Uterus (tissue), 4 donors: ENCODE data around the gene UBIAD1. TPM values are rescaled to one million over a fixed set of nuclear protein-coding genes. Genes with fewer than 3 reads are reported as not detected.

Experiments
- DNase-seq, 2 donors: peaks; one replicate each; pipeline ENCODE4 v3.0.0-alpha.2; 2019 to 2020
- H3K27ac ChIP-seq, 2 donors: fragments of 200-600 bp; sonication (generic); 1 replicate in 1 of 2; 2 replicates in 1 of 2; pipeline ENCODE4 v1.5.1; 2016 to 2018
- H3K27me3 ChIP-seq, 2 donors: fragments of 200-600 bp; sonication (generic); one replicate each; pipeline ENCODE4 v1.5.1; 2018 to 2019; ENCODE audit warnings: control low read depth in 1 of 2
- H3K36me3 ChIP-seq, 2 donors: fragments of 200-600 bp; sonication (generic); one replicate each; pipeline ENCODE4 v1.5.1; 2019; ENCODE audit warnings: control low read depth in 1 of 2
- H3K4me1 ChIP-seq, 2 donors: fragments of 200-600 bp; sonication (generic); one replicate each; pipeline ENCODE4 v1.5.1; 2018 to 2019; ENCODE audit warnings: control low read depth in 1 of 2
- H3K4me3 ChIP-seq, 2 donors: fragments of 200-600 bp; sonication (generic); 1 replicate in 1 of 2; 2 replicates in 1 of 2; pipeline ENCODE4 v1.5.1; 2018 to 2019; ENCODE audit warnings: mild to moderate bottlenecking in 1 of 2
- H3K9me3 ChIP-seq, 2 donors: fragments of 200-600 bp; sonication (generic); one replicate each; pipeline ENCODE4 v1.5.1; 2019; ENCODE audit warnings: control low read depth in 1 of 2
- CTCF ChIP-seq, 4 experiments: fragments of 200-600 bp in 2 of 4; fragments of 450-650 bp in 2 of 4; sonication (generic) in 2 of 4; IDR thresholded peaks; one replicate each; pipeline ENCODE4 v1.5.1; 2016 to 2019; ENCODE audit warnings: antibody characterized with exemption in 4 of 4, mild to moderate bottlenecking in 2 of 4, moderate library complexity in 1 of 4
- POLR2A ChIP-seq, 2 donors: fragments of 450-650 bp; IDR thresholded peaks; one replicate each; pipeline ENCODE4 v1.6.1; 2016; ENCODE audit warnings: antibody characterized with exemption in 2 of 2, mild to moderate bottlenecking in 1 of 2, moderate library complexity in 1 of 2
- intact Hi-C: fragments of 100-400 bp; cut with DNase I; formaldehyde crosslinking; loops from one replicate; pipeline ENCODE4 v1.15.1; 2023; ENCODE audit warnings: low total_unique reads
- total RNA-seq, 4 donors: library from RNA; depleted of rRNA in 3 of 4; stranded (reverse); fragments of >200 nt in 3 of 4; gene quantifications; one replicate each; pipeline versions ENCODE4 v1.1.0 to v1.2.4, GENCODE V29; 2014 to 2023
- donor health status: DM: yes; HTN: yes; CAD: no.

Gene UBIAD1
- total RNA-seq, 4 donors from 2014 or later: 1.2 to 21.2 (median 7.4) TPM

- Histone ChIP-seq H3K9me3 (no peaks in the 10 kb centered on the region), H3K4me1 (peaks cover 0 to under 1% of the 10 kb centered on the region in 2 donors), H3K4me3 (no peak overlapping the region), H3K27ac (no peak overlapping the region), H3K27me3 (no peaks in the 10 kb centered on the region), H3K36me3 (no peaks in the 10 kb centered on the region)
- TF ChIP-seq POLR2A (IDR thresholded peaks at IDR 0.05) (no peak), CTCF (IDR thresholded peaks at IDR 0.05) (no peak)
- intact Hi-C loops: no loop called here
- no peak for DNase-seq
These were observed 6.6 kb downstream of the UBIAD1 start for GRCh38 chr1:11279630-11280029.

GRCh38 chr1:11280719-11281376 lies 7.8 kb downstream of the UBIAD1 start:
- no peak for DNase-seq
- Histone ChIP-seq H3K27me3 (no peaks in the 10 kb centered on the region), H3K27ac (peak overlapping the region in 1 of 2 donors; percentile 34), H3K9me3 (no peaks in the 10 kb centered on the region), H3K4me1 (no peaks in the 10 kb centered on the region), H3K36me3 (no peaks in the 10 kb centered on the region), H3K4me3 (no peak overlapping the region)
- intact Hi-C loops: no loop called here
- TF ChIP-seq POLR2A (IDR thresholded peaks at IDR 0.05) (no peak), CTCF (IDR thresholded peaks at IDR 0.05) (no peak)

GRCh38 chr1:11281518-11282331 lies 8.7 kb downstream of the UBIAD1 start:
- Histone ChIP-seq H3K4me3 (no peak overlapping the region), H3K36me3 (no peaks in the 10 kb centered on the region), H3K9me3 (no peaks in the 10 kb centered on the region), H3K27ac (no peak overlapping the region), H3K4me1 (no peaks in the 10 kb centered on the region), H3K27me3 (no peaks in the 10 kb centered on the region)
- intact Hi-C loops: no loop called here
- DNase-seq: no peak
- TF ChIP-seq CTCF (IDR thresholded peaks at IDR 0.05) (no peak), POLR2A (IDR thresholded peaks at IDR 0.05) (no peak)

GRCh38 chr1:11283151-11283550 lies 10.2 kb downstream of the UBIAD1 start:
- no peaks in the 10 kb centered on the region for H3K4me1 ChIP-seq
- no peak overlapping the region for H3K4me3 ChIP-seq
- no peak for DNase-seq
- H3K27ac ChIP-seq: no peak overlapping the region
- no peaks in the 10 kb centered on the region for H3K36me3 ChIP-seq
- no peaks in the 10 kb centered on the region for H3K27me3 ChIP-seq
- no peaks in the 10 kb centered on the region for H3K9me3 ChIP-seq
- intact Hi-C loops: no loop called here
- TF ChIP-seq CTCF (IDR thresholded peaks at IDR 0.05) (no peak), POLR2A (IDR thresholded peaks at IDR 0.05) (no peak)

GRCh38 chr1:11284784-11285183 lies 11.8 kb downstream of the UBIAD1 start:
- Histone ChIP-seq H3K27ac (no peak overlapping the region), H3K4me3 (no peak overlapping the region), H3K36me3 (no peaks in the 10 kb centered on the region), H3K9me3 (no peaks in the 10 kb centered on the region), H3K27me3 (no peaks in the 10 kb centered on the region), H3K4me1 (no peaks in the 10 kb centered on the region)
- TF ChIP-seq POLR2A (IDR thresholded peaks at IDR 0.05): no peak
- no peak for TF ChIP-seq CTCF (IDR thresholded peaks at IDR 0.05)
- DNase-seq: no peak
- intact Hi-C loops: no loop called here
